ENCODE data around the gene OTUD5. TPM values are rescaled to one million over a fixed set of nuclear protein-coding genes. Genes with fewer than 3 reads are reported as not detected.

OTUD5 gene
- total RNA-seq, 1 donor from 2014 or later, result 16.2 TPM

DNA sequence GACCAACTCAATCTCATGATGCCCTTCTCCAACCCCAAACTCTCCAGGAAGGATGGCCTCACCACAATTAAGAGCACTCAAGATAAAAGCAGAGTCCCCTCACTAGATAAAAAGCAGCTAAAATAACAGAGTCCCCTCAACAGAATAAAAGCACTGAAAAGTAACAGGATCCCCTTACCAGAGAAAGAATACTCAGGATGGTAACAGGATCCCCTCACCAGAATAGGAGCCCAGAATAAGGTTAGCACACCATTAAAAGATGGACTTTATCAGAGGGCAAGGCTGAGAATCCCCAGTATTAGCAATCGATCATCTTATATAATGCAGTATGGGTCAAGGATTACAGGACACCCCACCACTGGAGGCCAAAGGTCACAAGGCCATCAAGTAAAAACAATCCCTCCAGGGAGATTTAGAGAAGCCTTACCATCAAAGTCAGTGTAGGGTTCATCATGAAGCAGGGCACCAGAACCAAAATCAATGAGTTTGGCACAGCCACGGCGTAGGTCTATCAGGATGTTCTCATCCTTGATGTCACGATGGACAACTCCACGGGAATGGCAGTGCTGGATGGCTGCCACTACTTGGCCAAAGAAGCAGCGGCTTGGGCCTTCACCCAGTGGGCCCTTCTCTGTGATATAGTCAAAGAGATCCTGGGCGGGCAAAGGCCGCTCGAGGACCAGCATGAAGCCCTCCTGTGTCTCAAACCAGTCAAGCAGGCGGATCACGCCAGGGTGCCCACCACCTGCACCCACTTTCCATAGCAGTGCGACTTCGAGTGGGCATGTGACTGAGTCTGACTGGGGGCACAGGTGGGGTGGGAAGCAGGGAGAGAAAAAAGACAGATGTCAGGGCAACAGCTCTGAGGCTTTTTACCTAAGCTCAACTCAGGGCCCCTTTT is 42.6 kb downstream of the OTUD5 start:
- H3K36me3 ChIP-seq (ENCODE audit: control insufficient read depth in 3 of 3, insufficient read depth in 3 of 3, low read length in 3 of 3), result peaks cover 0 to 4% (median 4%) of the 10 kb centered on the region in 3 donors
- no peaks in the 10 kb centered on the region for H3K9me3 ChIP-seq (ENCODE audit: control insufficient read depth in 3 of 3, low read length in 3 of 3)
- H3K27ac ChIP-seq (ENCODE audit: low read depth, low read length), result no peak overlapping the region
- no peaks in the 10 kb centered on the region for H3K27me3 ChIP-seq (ENCODE audit: control insufficient read depth in 3 of 3, insufficient read depth in 3 of 3, low read length in 3 of 3)
- H3K4me3 ChIP-seq (ENCODE audit: low read length in 3 of 3), result no peak overlapping the region
- no peak overlapping the region for H3K9ac ChIP-seq (ENCODE audit: low read depth in 1 of 3, low read length in 3 of 3)
- peaks cover 23 to 28% (median 23%) of the 10 kb centered on the region in 3 donors for H3K4me1 ChIP-seq (ENCODE audit: control insufficient read depth in 3 of 3, insufficient read depth in 3 of 3, low read length in 3 of 3)

DNA sequence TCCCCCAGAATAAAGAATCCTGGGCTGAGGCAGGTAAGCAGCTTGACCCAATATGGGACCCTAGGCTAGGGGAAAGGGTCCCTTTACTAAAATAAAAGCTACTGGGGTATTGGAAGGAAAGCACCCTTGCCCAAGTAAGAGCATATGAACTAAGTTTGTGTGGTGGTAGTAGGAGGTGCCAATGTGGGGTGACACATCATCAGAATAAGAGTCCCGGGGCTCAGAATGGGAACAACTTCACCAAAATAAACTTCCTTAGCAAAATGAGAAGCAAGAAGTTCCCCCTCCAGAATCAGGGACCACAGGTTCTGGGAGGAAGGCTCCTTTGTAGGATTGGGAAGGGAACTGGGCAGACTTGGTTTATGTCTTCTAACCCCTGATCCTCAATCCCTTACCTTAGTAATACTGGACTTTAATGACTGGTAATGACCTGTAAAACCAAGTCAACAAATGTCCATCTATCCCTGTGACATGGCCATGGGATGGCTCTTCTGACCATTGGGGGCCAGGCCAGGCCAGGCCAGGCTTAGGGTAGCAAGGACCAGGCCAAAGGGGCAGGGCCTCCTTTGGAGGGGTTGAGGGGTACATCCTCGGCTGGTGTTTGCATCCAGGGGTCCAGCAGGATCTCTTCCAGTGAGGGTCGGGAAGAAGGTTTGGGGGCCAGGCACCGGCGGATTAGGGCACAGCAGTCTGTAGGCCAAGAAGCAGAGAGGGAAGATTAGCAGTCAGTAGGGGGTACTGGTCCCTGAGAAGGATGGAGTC is 43.6 kb downstream of the OTUD5 start:
- Histone ChIP-seq H3K9me3 (ENCODE audit: control insufficient read depth in 3 of 3, low read length in 3 of 3) (no peaks in the 10 kb centered on the region), H3K4me3 (ENCODE audit: low read length in 3 of 3) (no peak overlapping the region), H3K27me3 (ENCODE audit: control insufficient read depth in 3 of 3, insufficient read depth in 3 of 3, low read length in 3 of 3) (no peaks in the 10 kb centered on the region), H3K27ac (ENCODE audit: low read depth, low read length) (no peak overlapping the region), H3K4me1 (ENCODE audit: control insufficient read depth in 3 of 3, insufficient read depth in 3 of 3, low read length in 3 of 3) (peaks cover 17 to 23% (median 18%) of the 10 kb centered on the region in 3 donors), H3K9ac (ENCODE audit: low read depth in 1 of 3, low read length in 3 of 3) (no peak overlapping the region), H3K36me3 (ENCODE audit: control insufficient read depth in 3 of 3, insufficient read depth in 3 of 3, low read length in 3 of 3) (peaks cover 0 to 4% (median 4%) of the 10 kb centered on the region in 3 donors)

DNA sequence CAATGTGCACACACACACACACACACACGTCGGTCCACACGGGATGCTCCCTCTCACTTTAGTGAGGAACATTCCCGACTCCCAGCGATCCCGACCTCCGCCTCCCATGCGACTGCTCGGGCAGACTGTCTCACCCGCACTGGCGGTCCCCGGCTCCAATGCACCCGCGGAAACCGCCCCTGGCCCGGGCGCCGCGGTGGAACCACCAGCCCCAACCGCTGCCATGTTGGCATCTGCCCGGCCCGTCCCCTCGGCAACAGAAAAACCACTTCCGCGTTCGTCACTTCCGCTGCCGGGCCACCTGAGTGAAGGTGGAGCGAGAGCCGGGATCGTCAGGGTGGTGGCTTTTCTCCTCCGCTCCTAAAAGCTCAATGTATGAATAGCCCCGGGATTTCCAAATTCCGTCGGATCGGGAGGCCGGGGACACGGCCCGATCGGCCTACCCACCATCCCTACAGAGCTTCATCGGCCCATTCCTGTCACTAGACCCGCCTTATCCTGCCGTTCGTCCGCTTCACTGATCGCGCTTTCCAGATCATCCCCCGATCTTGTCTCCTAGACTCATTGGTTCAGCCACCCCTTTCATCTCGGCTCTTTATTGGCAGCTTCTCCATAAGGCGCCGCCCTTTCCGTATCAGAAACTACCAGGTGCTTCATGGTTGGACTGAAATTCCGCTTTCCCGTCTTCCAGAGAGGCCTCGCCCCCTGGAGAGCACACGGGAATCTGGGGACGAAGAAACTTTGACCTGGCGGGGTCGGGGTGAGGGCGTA is 45.8 kb downstream of the OTUD5 start, which contains the start of gene SLC35A2:
TSS of gene SLC35A2 (minus strand) at position 235 of the 771 bp plus-strand sequence. CDS start at position 225, 10 bp downstream.
- Histone ChIP-seq H3K9ac (ENCODE audit: low read depth in 1 of 3, low read length in 3 of 3) (peak within 1 kb of the TSS; percentile 69 to 82 (median 78)), H3K36me3 (ENCODE audit: control insufficient read depth in 3 of 3, insufficient read depth in 3 of 3, low read length in 3 of 3) (peaks cover 0 to 5% (median 4%) of the 10 kb centered on the region in 3 donors), H3K9me3 (ENCODE audit: control insufficient read depth in 3 of 3, low read length in 3 of 3) (no peaks in the 10 kb centered on the region), H3K4me3 (ENCODE audit: low read length in 3 of 3) (peak within 1 kb of the TSS; percentile 85 to 89 (median 89)), H3K27me3 (ENCODE audit: control insufficient read depth in 3 of 3, insufficient read depth in 3 of 3, low read length in 3 of 3) (no peaks in the 10 kb centered on the region), H3K27ac (ENCODE audit: low read depth, low read length) (peak within 1 kb of the TSS; percentile 66), H3K4me1 (ENCODE audit: control insufficient read depth in 3 of 3, insufficient read depth in 3 of 3, low read length in 3 of 3) (peaks cover 11 to 16% (median 14%) of the 10 kb centered on the region in 3 donors)

DNA sequence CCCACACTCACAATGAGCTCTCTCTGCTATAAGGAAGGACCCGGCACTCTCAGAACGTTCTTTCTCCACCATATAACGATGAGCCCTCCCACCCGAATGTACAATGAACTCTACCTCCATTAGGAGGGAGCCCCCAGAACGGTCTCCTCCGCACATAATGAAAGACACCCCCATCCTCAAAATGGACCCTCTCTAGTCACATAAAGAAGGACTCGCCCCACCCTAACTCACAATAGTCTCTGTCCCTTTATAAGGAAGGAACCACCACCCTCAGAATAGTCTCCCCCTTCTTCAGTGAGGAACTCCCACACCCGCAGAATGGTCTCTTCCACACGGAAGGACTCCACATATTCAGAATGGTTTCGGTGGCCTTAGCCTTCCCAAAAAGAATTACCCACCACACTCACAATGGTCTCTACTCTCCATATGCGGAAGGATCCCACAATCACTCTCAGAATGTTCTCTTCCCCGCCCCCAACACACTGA is 46.4 kb downstream of the OTUD5 start:
- peak overlapping the region; percentile 85 to 89 (median 89) for H3K4me3 ChIP-seq (ENCODE audit: low read length in 3 of 3)
- peaks cover 0 to 8% (median 4%) of the 10 kb centered on the region in 3 donors for H3K36me3 ChIP-seq (ENCODE audit: control insufficient read depth in 3 of 3, insufficient read depth in 3 of 3, low read length in 3 of 3)
- peak overlapping the region; percentile 66 for H3K27ac ChIP-seq (ENCODE audit: low read depth, low read length)
- peaks cover 11 to 16% (median 14%) of the 10 kb centered on the region in 3 donors for H3K4me1 ChIP-seq (ENCODE audit: control insufficient read depth in 3 of 3, insufficient read depth in 3 of 3, low read length in 3 of 3)
- no peaks in the 10 kb centered on the region for H3K27me3 ChIP-seq (ENCODE audit: control insufficient read depth in 3 of 3, insufficient read depth in 3 of 3, low read length in 3 of 3)
- H3K9me3 ChIP-seq (ENCODE audit: control insufficient read depth in 3 of 3, low read length in 3 of 3), result no peaks in the 10 kb centered on the region
- H3K9ac ChIP-seq (ENCODE audit: low read depth in 1 of 3, low read length in 3 of 3), result peak overlapping the region; percentile 69 to 82 (median 78)

DNA sequence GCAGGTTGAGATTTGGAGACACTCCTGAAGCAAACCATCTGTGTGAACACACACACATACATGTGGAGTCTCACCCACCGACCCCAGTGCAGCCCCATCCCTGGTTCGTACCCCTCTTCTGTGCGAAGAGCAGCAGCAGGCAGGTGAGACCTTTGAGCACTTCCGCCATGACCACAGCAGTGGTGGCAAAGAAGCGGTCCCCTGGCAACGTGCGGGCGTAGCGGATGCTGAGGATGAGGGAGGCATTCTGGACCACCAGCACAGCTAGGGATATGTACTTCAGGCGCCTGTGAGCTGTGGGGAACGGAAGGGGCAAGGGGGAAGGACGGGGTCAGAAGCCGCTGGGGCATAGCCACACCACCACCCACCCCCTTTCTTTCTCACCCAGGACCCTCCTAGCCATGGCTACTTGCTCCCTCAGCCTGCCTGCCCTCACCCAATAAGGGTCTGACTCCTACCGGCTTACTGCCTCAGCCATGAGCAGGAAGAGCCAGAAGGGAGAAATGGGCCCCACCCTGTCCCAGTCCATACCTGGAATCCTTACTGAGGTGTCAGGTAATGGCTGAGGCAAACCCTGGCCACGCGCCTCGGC is 47.6 kb downstream of the OTUD5 start:
- H3K4me1 ChIP-seq (ENCODE audit: control insufficient read depth in 3 of 3, insufficient read depth in 3 of 3, low read length in 3 of 3), result peaks cover 11 to 16% (median 14%) of the 10 kb centered on the region in 3 donors
- no peak overlapping the region for H3K9ac ChIP-seq (ENCODE audit: low read depth in 1 of 3, low read length in 3 of 3)
- H3K4me3 ChIP-seq (ENCODE audit: low read length in 3 of 3), result no peak overlapping the region
- no peaks in the 10 kb centered on the region for H3K27me3 ChIP-seq (ENCODE audit: control insufficient read depth in 3 of 3, insufficient read depth in 3 of 3, low read length in 3 of 3)
- peaks cover 0 to 14% (median 4%) of the 10 kb centered on the region in 3 donors for H3K36me3 ChIP-seq (ENCODE audit: control insufficient read depth in 3 of 3, insufficient read depth in 3 of 3, low read length in 3 of 3)
- no peaks in the 10 kb centered on the region for H3K9me3 ChIP-seq (ENCODE audit: control insufficient read depth in 3 of 3, low read length in 3 of 3)
- no peak overlapping the region for H3K27ac ChIP-seq (ENCODE audit: low read depth, low read length)

DNA sequence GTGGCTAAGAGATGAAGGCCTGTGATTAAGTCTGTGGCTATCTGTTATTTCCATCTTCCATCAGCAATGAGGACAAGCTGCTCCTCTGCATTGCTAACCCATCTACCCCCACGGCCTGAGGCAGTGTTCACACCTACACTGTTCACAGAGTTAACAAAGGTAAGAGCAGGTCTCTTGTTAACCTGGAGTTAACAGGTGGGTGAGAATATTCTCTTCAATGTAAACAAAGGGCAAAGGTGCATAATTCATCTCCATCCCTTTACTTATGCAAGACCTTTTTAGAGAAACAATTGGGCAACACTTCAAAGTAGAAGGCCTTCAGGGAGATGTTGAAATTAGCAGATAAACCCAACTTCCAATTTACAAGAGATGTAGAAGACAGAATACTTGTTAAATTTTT is 48.8 kb downstream of the OTUD5 start:
- Histone ChIP-seq H3K36me3 (ENCODE audit: control insufficient read depth in 3 of 3, insufficient read depth in 3 of 3, low read length in 3 of 3) (peaks cover 0 to 12% (median 6%) of the 10 kb centered on the region in 3 donors), H3K27me3 (ENCODE audit: control insufficient read depth in 3 of 3, insufficient read depth in 3 of 3, low read length in 3 of 3) (no peaks in the 10 kb centered on the region), H3K9ac (ENCODE audit: low read depth in 1 of 3, low read length in 3 of 3) (no peak overlapping the region), H3K27ac (ENCODE audit: low read depth, low read length) (no peak overlapping the region), H3K9me3 (ENCODE audit: control insufficient read depth in 3 of 3, low read length in 3 of 3) (no peaks in the 10 kb centered on the region), H3K4me1 (ENCODE audit: control insufficient read depth in 3 of 3, insufficient read depth in 3 of 3, low read length in 3 of 3) (peaks cover 11 to 16% (median 14%) of the 10 kb centered on the region in 3 donors), H3K4me3 (ENCODE audit: low read length in 3 of 3) (no peak overlapping the region)

DNA sequence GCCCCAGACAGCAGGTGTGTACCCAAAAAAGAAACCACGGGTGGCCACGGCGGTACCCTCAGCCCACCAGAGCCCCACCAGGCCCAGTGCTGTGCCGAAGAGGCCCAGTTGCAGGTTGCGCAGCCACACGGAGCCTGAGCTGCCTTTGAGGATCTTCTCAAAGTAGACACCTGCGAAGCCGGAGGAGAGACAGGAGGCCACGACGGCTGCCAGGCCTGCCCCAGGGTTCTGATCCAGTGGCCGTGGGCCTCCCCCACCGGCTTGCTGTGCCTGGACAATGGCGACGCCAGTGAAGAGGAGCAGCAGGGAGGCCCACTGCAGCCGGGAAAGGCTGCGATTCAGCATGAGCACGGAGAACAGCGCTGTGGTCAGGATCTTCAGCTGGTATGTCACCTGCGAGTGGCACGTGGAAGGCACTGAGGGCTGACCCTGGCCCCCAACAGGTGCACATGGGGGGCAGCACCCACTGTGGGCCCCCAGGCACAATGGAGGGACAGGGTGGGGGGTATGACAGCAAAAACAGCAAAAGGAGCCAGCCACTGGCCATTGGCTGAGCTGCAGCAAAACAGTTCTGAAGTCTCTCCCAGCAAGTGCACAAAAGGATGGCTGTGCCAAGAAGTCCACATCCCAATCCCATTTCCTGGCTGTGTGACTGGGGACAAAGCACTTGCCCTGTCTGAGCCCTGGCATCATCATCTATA is 52.2 kb downstream of the OTUD5 start:
- no peak overlapping the region for H3K4me3 ChIP-seq (ENCODE audit: low read length in 3 of 3)
- H3K36me3 ChIP-seq (ENCODE audit: control insufficient read depth in 3 of 3, insufficient read depth in 3 of 3, low read length in 3 of 3), result peaks cover 19 to 31% (median 29%) of the 10 kb centered on the region in 3 donors
- H3K27ac ChIP-seq (ENCODE audit: low read depth, low read length), result no peak overlapping the region
- H3K27me3 ChIP-seq (ENCODE audit: control insufficient read depth in 3 of 3, insufficient read depth in 3 of 3, low read length in 3 of 3), result no peaks in the 10 kb centered on the region
- H3K9ac ChIP-seq (ENCODE audit: low read depth in 1 of 3, low read length in 3 of 3), result no peak overlapping the region
- peaks cover 0 to under 1% (median 0%) of the 10 kb centered on the region in 3 donors for H3K4me1 ChIP-seq (ENCODE audit: control insufficient read depth in 3 of 3, insufficient read depth in 3 of 3, low read length in 3 of 3)
- H3K9me3 ChIP-seq (ENCODE audit: control insufficient read depth in 3 of 3, low read length in 3 of 3), result no peaks in the 10 kb centered on the region

DNA sequence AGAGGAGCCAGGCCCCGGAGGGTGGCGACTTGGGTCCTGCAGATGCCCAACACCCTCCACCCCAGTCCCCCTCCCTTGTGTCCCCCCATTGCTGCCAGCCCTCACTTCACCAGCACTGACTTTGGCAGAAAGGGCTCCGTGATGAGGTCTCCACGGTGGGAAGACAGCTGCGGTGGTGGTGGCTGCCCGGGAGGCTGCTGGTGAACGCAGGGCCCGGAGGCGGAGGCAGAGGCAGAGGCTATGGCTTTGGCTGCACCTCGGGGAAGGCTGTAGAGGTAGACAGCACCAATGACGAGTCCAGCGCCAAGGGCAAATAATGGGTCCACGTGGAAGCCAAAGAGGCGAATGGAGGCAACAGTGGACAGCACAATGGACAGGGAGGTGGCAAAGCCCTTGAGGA is 52.8 kb downstream of the OTUD5 start:
- H3K4me3 ChIP-seq (ENCODE audit: low read length in 3 of 3), result no peak overlapping the region
- H3K9me3 ChIP-seq (ENCODE audit: control insufficient read depth in 3 of 3, low read length in 3 of 3), result no peaks in the 10 kb centered on the region
- no peaks in the 10 kb centered on the region for H3K4me1 ChIP-seq (ENCODE audit: control insufficient read depth in 3 of 3, insufficient read depth in 3 of 3, low read length in 3 of 3)
- H3K36me3 ChIP-seq (ENCODE audit: control insufficient read depth in 3 of 3, insufficient read depth in 3 of 3, low read length in 3 of 3), result peaks cover 19 to 31% (median 29%) of the 10 kb centered on the region in 3 donors
- H3K27me3 ChIP-seq (ENCODE audit: control insufficient read depth in 3 of 3, insufficient read depth in 3 of 3, low read length in 3 of 3), result no peaks in the 10 kb centered on the region
- H3K27ac ChIP-seq (ENCODE audit: low read depth, low read length), result no peak overlapping the region
- H3K9ac ChIP-seq (ENCODE audit: low read depth in 1 of 3, low read length in 3 of 3), result no peak overlapping the region
